Adipocyte (in vitro differentiated cells): ENCODE results near the gene PIM1.

Experiments used
- DNase-seq: peaks from one replicate; pipeline ENCODE4 v3.0.0-alpha.2; 2015; ENCODE audit warnings: low read depth
- H3K27me3 ChIP-seq: replicated peaks from 2 replicates; pipeline ENCODE4 v1.7.0; 2013; ENCODE audit warnings: mild to moderate bottlenecking, low read length, moderate library complexity; ENCODE audit not compliant: control insufficient read depth, insufficient read depth
- H3K36me3 ChIP-seq: 2 replicates; pipeline ENCODE4 v1.7.0; 2013; ENCODE audit warnings: low read length, mild to moderate bottlenecking, moderate library complexity; ENCODE audit not compliant: control insufficient read depth, insufficient read depth, severe bottlenecking
- H3K4me1 ChIP-seq: 2 replicates; pipeline ENCODE4 v1.7.0; 2013; ENCODE audit warnings: mild to moderate bottlenecking, low read length, moderate library complexity; ENCODE audit not compliant: control insufficient read depth, insufficient read depth
- H3K4me3 ChIP-seq: 2 replicates; pipeline ENCODE4 v1.7.0; 2013; ENCODE audit warnings: mild to moderate bottlenecking, low read length, moderate library complexity
- H3K9ac ChIP-seq: 2 replicates; pipeline ENCODE4 v1.7.0; 2013; ENCODE audit warnings: mild to moderate bottlenecking, low read length, moderate library complexity
- H3K9me3 ChIP-seq: 2 replicates; pipeline ENCODE4 v1.7.0; 2013; ENCODE audit warnings: mild to moderate bottlenecking, low read length, moderate library complexity; ENCODE audit not compliant: control insufficient read depth

PIM1 gene

GRCh38 chr6:37130704-37131103 is 39.2 kb upstream of the PIM1 start:
- H3K9ac ChIP-seq, result no peak overlapping the region
- DNase-seq, result no peak
- H3K4me1 ChIP-seq, result peaks cover 52% of the 10 kb centered on the region
- H3K4me3 ChIP-seq, result no peak overlapping the region
- H3K36me3 ChIP-seq, result no peaks in the 10 kb centered on the region
- H3K27me3 ChIP-seq, result no peaks in the 10 kb centered on the region
- H3K9me3 ChIP-seq, result no peaks in the 10 kb centered on the region

GRCh38 chr6:37131104-37131959 is 38.6 kb upstream of the PIM1 start:
- Histone ChIP-seq H3K27me3 (no peaks in the 10 kb centered on the region), H3K36me3 (no peaks in the 10 kb centered on the region), H3K4me3 (no peak overlapping the region), H3K4me1 (peaks cover 55% of the 10 kb centered on the region), H3K9me3 (no peaks in the 10 kb centered on the region), H3K9ac (peak overlapping the region; percentile 4)
- no peak for DNase-seq

- H3K9ac ChIP-seq, result peak overlapping the region; percentile 4
- no peak overlapping the region for H3K4me3 ChIP-seq
- H3K9me3 ChIP-seq, result no peaks in the 10 kb centered on the region
- no peak for DNase-seq
- H3K4me1 ChIP-seq, result peaks cover 61% of the 10 kb centered on the region
- H3K27me3 ChIP-seq, result no peaks in the 10 kb centered on the region
- H3K36me3 ChIP-seq, result no peaks in the 10 kb centered on the region
Measured at GRCh38 chr6:37131960-37132253, 38.0 kb upstream of the PIM1 start.

GRCh38 chr6:37134036-37134395 is 35.9 kb upstream of the PIM1 start:
- no peak overlapping the region for H3K4me3 ChIP-seq
- no peaks in the 10 kb centered on the region for H3K36me3 ChIP-seq
- peaks cover 69% of the 10 kb centered on the region for H3K4me1 ChIP-seq
- peak overlapping the region; percentile 46 for H3K9ac ChIP-seq
- no peaks in the 10 kb centered on the region for H3K9me3 ChIP-seq
- H3K27me3 ChIP-seq, result no peaks in the 10 kb centered on the region
- DNase-seq, result peak; percentile 65

GRCh38 chr6:37134396-37135191 is 35.4 kb upstream of the PIM1 start:
- Histone ChIP-seq H3K4me3 (peak overlapping the region; percentile 2), H3K9me3 (no peaks in the 10 kb centered on the region), H3K4me1 (peaks cover 74% of the 10 kb centered on the region), H3K36me3 (no peaks in the 10 kb centered on the region), H3K9ac (peak overlapping the region; percentile 71), H3K27me3 (no peaks in the 10 kb centered on the region)
- peak; percentile 95 for DNase-seq

GRCh38 chr6:37135835-37136694 is 33.9 kb upstream of the PIM1 start:
- H3K4me1 ChIP-seq, result peaks cover 76% of the 10 kb centered on the region
- H3K9ac ChIP-seq, result peak overlapping the region; percentile 39
- DNase-seq, result no peak
- no peaks in the 10 kb centered on the region for H3K27me3 ChIP-seq
- no peaks in the 10 kb centered on the region for H3K36me3 ChIP-seq
- no peaks in the 10 kb centered on the region for H3K9me3 ChIP-seq
- H3K4me3 ChIP-seq, result no peak overlapping the region

- no peaks in the 10 kb centered on the region for H3K27me3 ChIP-seq
- H3K36me3 ChIP-seq, result no peaks in the 10 kb centered on the region
- peak overlapping the region; percentile 66 for H3K9ac ChIP-seq
- H3K4me1 ChIP-seq, result peaks cover 76% of the 10 kb centered on the region
- peak overlapping the region; percentile 66 for H3K4me3 ChIP-seq
- DNase-seq, result no peak
- no peaks in the 10 kb centered on the region for H3K9me3 ChIP-seq
Measured at GRCh38 chr6:37136821-37137200, 33.1 kb upstream of the PIM1 start.

- Histone ChIP-seq H3K27me3 (no peaks in the 10 kb centered on the region), H3K36me3 (no peaks in the 10 kb centered on the region), H3K4me3 (peak overlapping the region; percentile 66), H3K9ac (peak overlapping the region; percentile 66), H3K9me3 (no peaks in the 10 kb centered on the region), H3K4me1 (peaks cover 81% of the 10 kb centered on the region)
- peak; percentile 95 for DNase-seq
Measured at GRCh38 chr6:37137201-37138090, 32.5 kb upstream of the PIM1 start.

GRCh38 chr6:37138856-37139229 is 31.1 kb upstream of the PIM1 start:
- no peak overlapping the region for H3K4me3 ChIP-seq
- no peaks in the 10 kb centered on the region for H3K9me3 ChIP-seq
- H3K36me3 ChIP-seq, result no peaks in the 10 kb centered on the region
- peaks cover 87% of the 10 kb centered on the region for H3K4me1 ChIP-seq
- DNase-seq, result no peak
- no peaks in the 10 kb centered on the region for H3K27me3 ChIP-seq
- H3K9ac ChIP-seq, result no peak overlapping the region

GRCh38 chr6:37139230-37139962 is 30.6 kb upstream of the PIM1 start:
- Histone ChIP-seq H3K9me3 (no peaks in the 10 kb centered on the region), H3K36me3 (no peaks in the 10 kb centered on the region), H3K9ac (no peak overlapping the region), H3K4me1 (peaks cover 87% of the 10 kb centered on the region), H3K27me3 (no peaks in the 10 kb centered on the region), H3K4me3 (no peak overlapping the region)
- no peak for DNase-seq
